ENCODE measurements around the gene LRCH1.

- TF ChIP-seq CTCF (IDR thresholded peaks at IDR 0.05) = no peak
- no peak for TF ChIP-seq POLR2A (IDR thresholded peaks at IDR 0.05)
Measured at GRCh38 chr13:46666727-46667456, 113.9 kb downstream of the LRCH1 start.
